ENCODE data around the gene RAD54L.
A peak's percentile ranks its signal among the peaks of the same experiment; 100 is the strongest.

RAD54L gene

DNA sequence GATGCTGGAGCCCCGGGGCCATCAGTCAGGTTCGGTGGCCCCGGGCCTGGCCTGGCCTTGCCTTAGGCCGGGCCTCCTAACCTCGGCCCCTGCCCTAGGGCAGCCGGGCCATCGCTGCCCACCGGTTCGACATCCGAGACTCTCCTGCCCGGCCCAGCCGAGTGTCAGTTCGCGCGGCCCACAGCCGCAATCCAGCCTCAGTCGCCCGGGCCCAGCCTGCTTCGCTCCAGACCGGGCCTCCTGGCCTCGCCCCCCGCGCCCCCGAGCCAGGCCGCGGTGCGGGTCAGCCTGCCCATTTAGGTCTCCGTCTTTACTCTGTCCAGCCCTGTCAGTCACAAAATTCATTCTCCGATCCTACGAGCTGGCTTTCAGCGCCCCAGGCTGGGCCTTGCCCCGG lies 55.1 kb downstream of the RAD54L start:
- DNase-seq (ENCODE audit: low read depth in 1 of 2, low spot score in 1 of 2) = peak in 1 of 2 experiments; percentile 13
- H3K27ac ChIP-seq (replicated peaks) = peak overlapping the region; percentile 98
- peak overlapping the region; percentile 82 for H3K4me3 ChIP-seq (replicated peaks; ENCODE audit: insufficient read depth, low read length)
- no peaks in the 10 kb centered on the region for H3K27me3 ChIP-seq (ENCODE audit: insufficient read depth, poor library complexity, severe bottlenecking)
- TF ChIP-seq SPI1 (IDR thresholded peaks at IDR 0.05; ENCODE audit: borderline replicate concordance, low read depth) = no peak
- TF ChIP-seq POLR2AphosphoS5 (IDR thresholded peaks at IDR 0.05; ENCODE audit: low read depth) = no peak
- TF ChIP-seq, protein P1, sequence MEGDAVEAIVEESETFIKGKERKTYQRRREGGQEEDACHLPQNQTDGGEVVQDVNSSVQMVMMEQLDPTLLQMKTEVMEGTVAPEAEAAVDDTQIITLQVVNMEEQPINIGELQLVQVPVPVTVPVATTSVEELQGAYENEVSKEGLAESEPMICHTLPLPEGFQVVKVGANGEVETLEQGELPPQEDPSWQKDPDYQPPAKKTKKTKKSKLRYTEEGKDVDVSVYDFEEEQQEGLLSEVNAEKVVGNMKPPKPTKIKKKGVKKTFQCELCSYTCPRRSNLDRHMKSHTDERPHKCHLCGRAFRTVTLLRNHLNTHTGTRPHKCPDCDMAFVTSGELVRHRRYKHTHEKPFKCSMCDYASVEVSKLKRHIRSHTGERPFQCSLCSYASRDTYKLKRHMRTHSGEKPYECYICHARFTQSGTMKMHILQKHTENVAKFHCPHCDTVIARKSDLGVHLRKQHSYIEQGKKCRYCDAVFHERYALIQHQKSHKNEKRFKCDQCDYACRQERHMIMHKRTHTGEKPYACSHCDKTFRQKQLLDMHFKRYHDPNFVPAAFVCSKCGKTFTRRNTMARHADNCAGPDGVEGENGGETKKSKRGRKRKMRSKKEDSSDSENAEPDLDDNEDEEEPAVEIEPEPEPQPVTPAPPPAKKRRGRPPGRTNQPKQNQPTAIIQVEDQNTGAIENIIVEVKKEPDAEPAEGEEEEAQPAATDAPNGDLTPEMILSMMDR (IDR thresholded peaks at IDR 0.05; ENCODE audit: insufficient read depth, low read length) = no peak
- TF ChIP-seq GABPA (IDR thresholded peaks at IDR 0.05; ENCODE audit: low read depth) = no peak
- TF ChIP-seq, protein P2, sequence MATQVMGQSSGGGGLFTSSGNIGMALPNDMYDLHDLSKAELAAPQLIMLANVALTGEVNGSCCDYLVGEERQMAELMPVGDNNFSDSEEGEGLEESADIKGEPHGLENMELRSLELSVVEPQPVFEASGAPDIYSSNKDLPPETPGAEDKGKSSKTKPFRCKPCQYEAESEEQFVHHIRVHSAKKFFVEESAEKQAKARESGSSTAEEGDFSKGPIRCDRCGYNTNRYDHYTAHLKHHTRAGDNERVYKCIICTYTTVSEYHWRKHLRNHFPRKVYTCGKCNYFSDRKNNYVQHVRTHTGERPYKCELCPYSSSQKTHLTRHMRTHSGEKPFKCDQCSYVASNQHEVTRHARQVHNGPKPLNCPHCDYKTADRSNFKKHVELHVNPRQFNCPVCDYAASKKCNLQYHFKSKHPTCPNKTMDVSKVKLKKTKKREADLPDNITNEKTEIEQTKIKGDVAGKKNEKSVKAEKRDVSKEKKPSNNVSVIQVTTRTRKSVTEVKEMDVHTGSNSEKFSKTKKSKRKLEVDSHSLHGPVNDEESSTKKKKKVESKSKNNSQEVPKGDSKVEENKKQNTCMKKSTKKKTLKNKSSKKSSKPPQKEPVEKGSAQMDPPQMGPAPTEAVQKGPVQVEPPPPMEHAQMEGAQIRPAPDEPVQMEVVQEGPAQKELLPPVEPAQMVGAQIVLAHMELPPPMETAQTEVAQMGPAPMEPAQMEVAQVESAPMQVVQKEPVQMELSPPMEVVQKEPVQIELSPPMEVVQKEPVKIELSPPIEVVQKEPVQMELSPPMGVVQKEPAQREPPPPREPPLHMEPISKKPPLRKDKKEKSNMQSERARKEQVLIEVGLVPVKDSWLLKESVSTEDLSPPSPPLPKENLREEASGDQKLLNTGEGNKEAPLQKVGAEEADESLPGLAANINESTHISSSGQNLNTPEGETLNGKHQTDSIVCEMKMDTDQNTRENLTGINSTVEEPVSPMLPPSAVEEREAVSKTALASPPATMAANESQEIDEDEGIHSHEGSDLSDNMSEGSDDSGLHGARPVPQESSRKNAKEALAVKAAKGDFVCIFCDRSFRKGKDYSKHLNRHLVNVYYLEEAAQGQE (IDR thresholded peaks at IDR 0.05; ENCODE audit: insufficient replicate concordance, low read depth) = no peak

DNA sequence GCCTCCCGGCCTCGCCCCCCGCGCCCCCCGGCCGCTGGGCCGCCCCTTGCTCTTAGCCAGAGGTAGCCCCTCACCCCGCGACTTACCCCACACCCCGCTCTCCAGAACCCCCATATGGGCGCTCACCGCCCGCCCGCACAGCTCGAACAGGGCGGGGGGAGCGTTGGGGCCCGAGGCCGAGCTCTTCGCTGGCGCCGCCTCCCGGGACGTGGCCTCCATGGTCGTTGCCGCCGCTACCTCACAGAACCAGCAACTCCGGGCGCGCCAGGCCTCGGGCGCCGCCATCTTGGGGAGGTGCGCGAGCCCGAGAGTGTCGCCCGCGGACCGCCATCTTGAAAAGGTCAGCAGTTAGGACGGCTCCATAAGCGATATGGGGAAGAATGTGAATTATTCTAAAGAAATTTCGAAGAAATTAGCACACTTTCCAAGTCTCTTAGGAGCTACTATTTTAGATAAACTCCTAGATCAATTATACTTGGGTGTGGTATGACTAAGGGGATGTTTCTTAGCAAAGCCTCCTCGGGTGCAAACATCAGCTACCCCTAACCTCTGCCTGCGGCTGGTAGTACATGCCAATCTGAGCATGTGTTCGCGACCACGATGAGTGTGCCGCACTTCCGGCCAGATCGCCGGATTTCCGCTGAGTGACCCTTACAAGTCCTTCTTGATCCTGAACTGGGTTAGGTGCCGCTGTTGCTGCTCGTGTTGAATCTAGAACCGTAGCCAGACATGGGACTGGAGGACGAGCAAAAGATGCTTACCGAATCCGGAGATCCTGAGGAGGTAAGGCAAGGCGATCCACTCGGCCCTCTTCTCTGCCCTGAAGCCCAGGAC lies 55.7 kb downstream of the RAD54L start, which contains the start of the genes LRRC41 and UQCRH:
LRRC41 (minus strand) TSS at position 579 of the 834 bp plus-strand sequence; CDS start at position 285, 294 bp downstream.
UQCRH (plus strand) TSS at position 661 of the 834 bp plus-strand sequence; CDS start at position 730, 69 bp downstream.
- Histone ChIP-seq H3K4me3 (replicated peaks; ENCODE audit: insufficient read depth, low read length) (peak within 1 kb of the TSS; percentile 83), H3K27ac (replicated peaks) (peak within 1 kb of the TSS; percentile 98), H3K27me3 (ENCODE audit: insufficient read depth, poor library complexity, severe bottlenecking) (no peaks in the 10 kb centered on the region)
- TF ChIP-seq, protein P2 (IDR thresholded peaks at IDR 0.05; ENCODE audit: insufficient replicate concordance, low read depth) = peak; percentile 42
- TF ChIP-seq POLR2AphosphoS5 (IDR thresholded peaks at IDR 0.05; ENCODE audit: low read depth) = peak; percentile 100
- TF ChIP-seq SPI1 (IDR thresholded peaks at IDR 0.05; ENCODE audit: borderline replicate concordance, low read depth) = no peak
- TF ChIP-seq GABPA (IDR thresholded peaks at IDR 0.05; ENCODE audit: low read depth) = peak; percentile 89
- TF ChIP-seq, protein P1 (IDR thresholded peaks at IDR 0.05; ENCODE audit: insufficient read depth, low read length) = no peak
- peak; percentile 96 to 97 for DNase-seq (ENCODE audit: low read depth in 1 of 2, low spot score in 1 of 2)

DNA sequence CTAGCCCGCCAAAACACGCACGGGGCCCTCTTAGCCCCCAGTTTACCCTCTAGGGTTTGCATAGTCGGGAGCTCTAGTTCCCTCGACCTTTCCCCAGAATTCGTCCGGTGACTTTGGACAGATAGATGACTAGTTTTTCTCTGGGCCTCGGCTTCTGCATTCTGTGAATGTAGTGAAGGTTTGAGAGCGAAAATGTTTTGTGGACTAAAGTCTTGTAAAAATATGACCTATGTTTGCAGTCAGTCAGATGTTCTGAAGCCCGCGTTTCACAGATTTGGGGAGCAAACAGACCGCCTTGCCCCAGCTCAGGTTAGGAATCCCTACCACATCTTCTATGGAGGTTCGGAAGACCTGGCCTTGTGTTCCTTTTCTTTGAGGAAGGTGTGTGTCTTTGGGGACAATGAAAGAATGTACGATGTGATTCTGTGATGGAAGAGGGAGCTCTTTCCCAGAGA lies 56.3 kb downstream of the RAD54L start:
- no peak for TF ChIP-seq GABPA (IDR thresholded peaks at IDR 0.05; ENCODE audit: low read depth)
- no peak for TF ChIP-seq POLR2AphosphoS5 (IDR thresholded peaks at IDR 0.05; ENCODE audit: low read depth)
- no peak for TF ChIP-seq SPI1 (IDR thresholded peaks at IDR 0.05; ENCODE audit: borderline replicate concordance, low read depth)
- TF ChIP-seq, protein P1 (IDR thresholded peaks at IDR 0.05; ENCODE audit: insufficient read depth, low read length) = no peak
- TF ChIP-seq, protein P2 (IDR thresholded peaks at IDR 0.05; ENCODE audit: insufficient replicate concordance, low read depth) = no peak

More for the DNA sequence above, 56.3 kb downstream of the RAD54L start:
- no peaks in the 10 kb centered on the region for H3K27me3 ChIP-seq (ENCODE audit: insufficient read depth, poor library complexity, severe bottlenecking)
- DNase-seq (ENCODE audit: low read depth in 1 of 2, low spot score in 1 of 2) = no peak
- peak overlapping the region; percentile 83 for H3K4me3 ChIP-seq (replicated peaks; ENCODE audit: insufficient read depth, low read length)
- H3K27ac ChIP-seq (replicated peaks) = peak overlapping the region; percentile 98
